IMR-90 (cell line): ENCODE data around the gene PANX1. TPM values are rescaled to one million over a fixed set of nuclear protein-coding genes. Genes with fewer than 3 reads are reported as not detected.
A peak's percentile ranks its signal among the peaks of the same experiment; 100 is the strongest.

Experiments used
- ATAC-seq: fragments of 200-7000 bp; cut with Tn5 transposase; 2 replicates; pipeline ENCODE4 v1.9.1; 2020; ENCODE audit warnings: low read depth, mild to moderate bottlenecking, moderate library complexity
- BruUV-seq: library from RNA; stranded (reverse); fragments of 400-500 nt; replicated peaks from 2 replicates; lab custom pipeline; 2021; lab: Mats Ljungman, UMichigan
- CTCF ChIA-PET: fragments of 300-600 bp; formaldehyde crosslinking; extraction: SDS; loops from one replicate; lab custom pipeline; 2021; ENCODE audit warnings: antibody characterized with exemption; lab: Yijun Ruan, JAX
- POLR2A ChIA-PET: fragments of 300-600 bp; sonication (Branson Sonifier 250); formaldehyde crosslinking; loops from one replicate; lab custom pipeline; 2022; ENCODE audit warnings: antibody characterized with exemption; ENCODE audit not compliant: unreplicated experiment; lab: Charles Lee
- DNase-seq: peaks from one replicate; pipeline ENCODE4 v3.0.0; 2013
- H2AFZ ChIP-seq: replicated peaks from 2 replicates; pipeline ENCODE3; 2013; ENCODE audit warnings: low read length, mild to moderate bottlenecking; ENCODE audit not compliant: poor library complexity
- H2AK5ac ChIP-seq: 2 replicates; pipeline ENCODE4 v1.6.1; 2013; ENCODE audit warnings: low read depth, low read length, inconsistent platforms
- H2AK9ac ChIP-seq: replicated peaks from 2 replicates; pipeline ENCODE3; 2013; ENCODE audit warnings: mild to moderate bottlenecking, low read depth, low read length, moderate library complexity; ENCODE audit not compliant: poor library complexity
- H2BK120ac ChIP-seq: 2 replicates; pipeline ENCODE4 v1.6.1; 2013; ENCODE audit warnings: low read depth, low read length, inconsistent platforms
- H2BK15ac ChIP-seq: 3 replicates; pipeline ENCODE4 v1.6.1; 2013; ENCODE audit warnings: low read depth, low read length, inconsistent platforms
- H2BK20ac ChIP-seq: 2 replicates; pipeline ENCODE4 v1.6.1; 2013; ENCODE audit warnings: low read depth, mild to moderate bottlenecking, inconsistent platforms, low read length, moderate library complexity
- H2BK5ac ChIP-seq: 2 replicates; pipeline ENCODE4 v1.6.1; 2013; ENCODE audit warnings: mild to moderate bottlenecking, low read depth, low read length, inconsistent platforms; ENCODE audit not compliant: poor library complexity, severe bottlenecking
- H3K14ac ChIP-seq: replicated peaks from 2 replicates; pipeline ENCODE4 v1.6.1; 2013; ENCODE audit warnings: low read depth, low read length, inconsistent platforms
- H3K18ac ChIP-seq: 2 replicates; pipeline ENCODE4 v1.6.1; 2013; ENCODE audit warnings: low read depth, low read length, control low read depth
- H3K23ac ChIP-seq: 2 replicates; pipeline ENCODE4 v1.6.1; 2013; ENCODE audit warnings: low read depth, low read length, inconsistent platforms
- H3K27ac ChIP-seq: 2 replicates; pipeline ENCODE4 v1.5.1; 2013; ENCODE audit warnings: mild to moderate bottlenecking, control low read depth, low read length; ENCODE audit not compliant: insufficient read depth
- H3K27me3 ChIP-seq: 2 replicates; pipeline ENCODE4 v1.6.1; 2013; ENCODE audit warnings: low read length; ENCODE audit not compliant: control insufficient read depth, insufficient read depth
- H3K36me3 ChIP-seq: 2 replicates; pipeline ENCODE4 v1.6.1; 2013; ENCODE audit warnings: low read length, mixed read lengths; ENCODE audit not compliant: control insufficient read depth, insufficient read depth
- H3K4ac ChIP-seq: 2 replicates; pipeline ENCODE4 v1.6.1; 2013; ENCODE audit warnings: low read depth, low read length, inconsistent platforms
- H3K4me1 ChIP-seq: 2 replicates; pipeline ENCODE4 v1.6.1; 2013; ENCODE audit warnings: low read length, mixed read lengths; ENCODE audit not compliant: control insufficient read depth, insufficient read depth
- H3K4me2 ChIP-seq: 2 replicates; pipeline ENCODE4 v1.6.1; 2013; ENCODE audit warnings: low read depth, mild to moderate bottlenecking, control low read depth, low read length, moderate library complexity
- H3K4me3 ChIP-seq: 2 replicates; pipeline ENCODE4 v1.5.1; 2013; ENCODE audit warnings: low read depth, mild to moderate bottlenecking, control low read depth, low read length, moderate library complexity; ENCODE audit not compliant: insufficient read depth
- H3K56ac ChIP-seq: 2 replicates; pipeline ENCODE4 v1.6.1; 2013; ENCODE audit warnings: low read length, inconsistent platforms; ENCODE audit not compliant: insufficient read depth; ENCODE audit errors: extremely low read depth
- H3K79me1 ChIP-seq, 2 experiments: 2 replicates each; pipeline ENCODE4 v1.6.1; 2013; ENCODE audit warnings: low read length in 2 of 2, inconsistent platforms in 1 of 2, low read depth in 1 of 2
- H3K9ac ChIP-seq: 2 replicates; pipeline ENCODE4 v1.6.1; 2013; ENCODE audit warnings: low read depth, low read length, control low read depth
- H3K9me1 ChIP-seq: 2 replicates; pipeline ENCODE4 v1.6.1; 2013; ENCODE audit warnings: low read length, inconsistent platforms; ENCODE audit not compliant: insufficient read depth
- H3K9me3 ChIP-seq: 2 replicates; pipeline ENCODE4 v1.6.1; 2013; ENCODE audit warnings: low read length; ENCODE audit not compliant: control insufficient read depth, insufficient read depth
- H4K20me1 ChIP-seq: 2 replicates; pipeline ENCODE4 v1.6.1; 2013; ENCODE audit warnings: low read length, inconsistent platforms; ENCODE audit not compliant: insufficient read depth
- H4K5ac ChIP-seq: 2 replicates; pipeline ENCODE4 v1.6.1; 2013; ENCODE audit warnings: mild to moderate bottlenecking, low read depth, low read length, control low read depth
- H4K8ac ChIP-seq, 2 experiments: 2 replicates each; pipeline ENCODE4 v1.6.1; 2013; ENCODE audit warnings: low read depth in 2 of 2, low read length in 2 of 2, control low read depth in 1 of 2, inconsistent platforms in 1 of 2
- H4K91ac ChIP-seq: 2 replicates; pipeline ENCODE4 v1.6.1; 2013; ENCODE audit warnings: low read depth, low read length, inconsistent platforms; ENCODE audit not compliant: insufficient read depth
- BHLHE40 ChIP-seq: fragments of 150-350 bp; IDR thresholded peaks from 2 replicates; pipeline ENCODE4 v1.6.1; 2016; ENCODE audit warnings: mild to moderate bottlenecking, low read depth, low read length
- CEBPB ChIP-seq: IDR thresholded peaks from 2 replicates; pipeline ENCODE4 v1.6.1; 2012; ENCODE audit warnings: low read depth, low read length, improper control_type of control experiment
- CTCF ChIP-seq: conservative IDR thresholded peaks from 2 replicates; pipeline ENCODE4 v1.5.1; 2012; ENCODE audit warnings: mild to moderate bottlenecking, low read depth, low read length, improper control_type of control experiment
- ELK1 ChIP-seq: fragments of 150-350 bp; IDR thresholded peaks from 2 replicates; pipeline ENCODE4 v1.6.1; 2016; ENCODE audit warnings: low read depth, mild to moderate bottlenecking, low read length, moderate library complexity, borderline replicate concordance
- MAFK ChIP-seq: IDR thresholded peaks from 2 replicates; pipeline ENCODE4 v1.6.1; 2012; ENCODE audit warnings: low read depth, low read length, improper control_type of control experiment
- MAZ ChIP-seq: IDR thresholded peaks from 2 replicates; pipeline ENCODE4 v1.6.1; 2012; ENCODE audit warnings: low read depth, mild to moderate bottlenecking, low read length, improper control_type of control experiment, moderate library complexity, borderline replicate concordance
- MXI1 ChIP-seq: IDR thresholded peaks from 2 replicates; pipeline ENCODE4 v1.6.1; 2012; ENCODE audit warnings: low read depth, mild to moderate bottlenecking, low read length, moderate library complexity, borderline replicate concordance
- NFE2L2 ChIP-seq: fragments of 150-350 bp; IDR thresholded peaks from 2 replicates; pipeline ENCODE4 v1.6.1; 2016; ENCODE audit warnings: low read depth, mild to moderate bottlenecking, low read length
- POLR2A ChIP-seq: IDR thresholded peaks from 2 replicates; pipeline ENCODE4 v1.6.1; 2012; ENCODE audit warnings: mild to moderate bottlenecking, low read depth, low read length
- RCOR1 ChIP-seq: IDR thresholded peaks from 2 replicates; pipeline ENCODE4 v1.6.1; 2012; ENCODE audit warnings: mild to moderate bottlenecking, low read length, improper control_type of control experiment; ENCODE audit not compliant: insufficient replicate concordance
- RFX5 ChIP-seq: IDR thresholded peaks from 2 replicates; pipeline ENCODE4 v1.8.0; 2012; ENCODE audit warnings: low read depth, mild to moderate bottlenecking, low read length, moderate library complexity
- SMC3 ChIP-seq: fragments of 150-350 bp; IDR thresholded peaks from 2 replicates; pipeline ENCODE4 v1.6.1; 2016; ENCODE audit warnings: low read depth, mild to moderate bottlenecking, antibody characterized with exemption, low read length, moderate library complexity
- USF2 ChIP-seq: fragments of 150-350 bp; IDR thresholded peaks from 2 replicates; pipeline ENCODE4 v1.6.1; 2017; ENCODE audit warnings: mild to moderate bottlenecking, antibody characterized with exemption, low read length, low read depth
- WGBS, 2 experiments: methylation state at CpG; one replicate each; pipeline versions ENCODE4 v1.1.5 to v1.1.7; 2013; ENCODE audit warnings: missing lambda C conversion rate in 2 of 2; ENCODE audit not compliant: insufficient read length in 1 of 2; ENCODE audit errors: extremely low coverage in 2 of 2; 5-methylcytosine and 5-hydroxymethylcytosine counted together
- dilution Hi-C: fragments of 300-500 bp; cut with HindIII; formaldehyde crosslinking; loops from one replicate; pipeline ENCODE4 v1.14.3; 2018; ENCODE audit warnings: low sequenced_read_pairs; ENCODE audit not compliant: unreplicated experiment
- in situ Hi-C: fragments of 300-500 bp; cut with MboI; formaldehyde crosslinking; loops from 3 replicates; pipeline ENCODE4 v1.14.3; 2019; ENCODE audit warnings: low sequenced_read_pairs, inconsistent platforms, mixed read lengths
- intact Hi-C: fragments of 100-400 bp; cut with micrococcal nuclease; formaldehyde crosslinking; loops from 2 replicates; pipeline ENCODE4 v1.10.0; 2022
- polyA plus RNA-seq, 3 experiments: library from polyadenylated mRNA; depleted of rRNA; stranded (reverse); fragments of >200 nt; gene quantifications; 2 replicates each; pipeline ENCODE4 v1.2.3, GENCODE V29; 2012; ENCODE audit warnings: low replicate concordance in 1 of 3
- total RNA-seq: library from RNA; depleted of rRNA; stranded (reverse); fragments of >200 nt; gene quantifications from 2 replicates; pipeline ENCODE4 v1.2.3, GENCODE V29; 2012

PANX1 gene
- total and polyA plus RNA-seq, 2 of the 4 experiments (the other 2 are of a cell fraction): 29.8 to 70.8 TPM

GRCh38 chr11:94130298-94131046 lies 1.8 kb downstream of the PANX1 start:
- peak overlapping the region; percentile 92 for H2BK5ac ChIP-seq
- H3K23ac ChIP-seq: peak overlapping the region; percentile 99
- H3K9me1 ChIP-seq: peaks cover 31% of the 10 kb centered on the region
- peak overlapping the region; percentile 88 for H3K4me3 ChIP-seq
- peaks cover 20 to 74% of the 10 kb centered on the region in 2 experiments for H3K79me1 ChIP-seq
- peak; percentile 0; the same call in 1 of the 2 replicates for ATAC-seq
- ChIA-PET POLR2A (no interaction called here), CTCF (interaction anchor here (1.1 kb wide), 1 partner anchor 16 kb away, joined by 3 read pairs; no protein-coding TSS in a partner anchor)
- H2BK15ac ChIP-seq: peak overlapping the region; percentile 42; the same call in 2 of the 3 replicates
- H2AFZ ChIP-seq: peak overlapping the region; percentile 29
- TSS peak; percentile 77 for BruUV-seq
- 14% methylated on average over 6 of the region's 7 CpGs; no CpG with 5 or more reads in 1 of the 2 experiments for WGBS, 2 experiments
- peak overlapping the region; percentile 92 for H3K56ac ChIP-seq
- peaks cover 28% of the 10 kb centered on the region for H3K4me1 ChIP-seq
- dilution Hi-C loops: no loop called here
- H3K27ac ChIP-seq: peak overlapping the region; percentile 92
- peak overlapping the region; percentile 82 for H2AK5ac ChIP-seq
- H4K91ac ChIP-seq: peak overlapping the region; percentile 95
- peak overlapping the region; percentile 94 for H3K14ac ChIP-seq
- H3K36me3 ChIP-seq: no peaks in the 10 kb centered on the region
- intact Hi-C loops: loop anchor here (1.0 to 5.0 kb wide), 3 partner anchors 40 to 362 kb away; partner anchors contain the start of genes ANKRD49 and MRE11
- peak overlapping the region; percentile 92 for H2AK9ac ChIP-seq
- H4K8ac ChIP-seq: peak overlapping the region; percentile 78 to 84
- peak overlapping the region; percentile 97 for H3K4ac ChIP-seq
- H3K9ac ChIP-seq: peak overlapping the region; percentile 84
- in situ Hi-C loops: loop anchor here (10.0 to 25.0 kb wide), 4 partner anchors 396 to 1118 kb away; partner anchors contain the start of gene AMOTL1
- DNase-seq: peak; percentile 89
- peaks cover 28% of the 10 kb centered on the region for H4K20me1 ChIP-seq
- H2BK120ac ChIP-seq: peak overlapping the region; percentile 68
- peak overlapping the region; percentile 84 for H2BK20ac ChIP-seq
- H3K27me3 ChIP-seq: no peaks in the 10 kb centered on the region
- peak overlapping the region; percentile 92 for H3K4me2 ChIP-seq
- H3K9me3 ChIP-seq: no peaks in the 10 kb centered on the region
- peak overlapping the region; percentile 74 for H3K18ac ChIP-seq
- peak overlapping the region; percentile 72 for H4K5ac ChIP-seq
- TF ChIP-seq USF2: no peak
- TF ChIP-seq SMC3: no peak
- 0 out of 2 replicates have a peak, but pooled peaks have one; percentile 12 for TF ChIP-seq MXI1
- peak; percentile 82 for TF ChIP-seq BHLHE40
- peak; percentile 79 for TF ChIP-seq POLR2A
- no peak; the same call in 1 of the 2 replicates for TF ChIP-seq NFE2L2
- peak; percentile 99 for TF ChIP-seq CEBPB
- TF ChIP-seq RCOR1: no peak
- TF ChIP-seq MAFK: no peak
- TF ChIP-seq MAZ: no peak
- no peak for TF ChIP-seq RFX5
- TF ChIP-seq CTCF: no peak
- no peak for TF ChIP-seq ELK1
